Naive B cell (primary cell): ENCODE results near the gene DSCAM. TPM values are rescaled to one million over a fixed set of nuclear protein-coding genes. Genes with fewer than 3 reads are reported as not detected.
A peak's percentile ranks its signal among the peaks of the same experiment; 100 is the strongest.

Source experiments
- ATAC-seq, 2 donors: fragments of 150-1000 bp; cut with Tn5 transposase; 2 replicates each; pipeline ENCODE4 v1.10.0; 2021; ENCODE audit warnings: low read depth in 2 of 2, mild to moderate bottlenecking in 2 of 2, moderate library complexity in 2 of 2
- DNase-seq: peaks from one replicate; pipeline ENCODE4 v3.0.0; 2022
- H3K27ac Mint-ChIP-seq, 6 donors: one replicate each; pipeline ENCODE4 v1.8.0; 2020 to 2022; ENCODE audit warnings: mild to moderate bottlenecking in 6 of 6, mixed read lengths in 6 of 6, moderate library complexity in 5 of 6, inconsistent platforms in 2 of 6
- H3K27me3 Mint-ChIP-seq, 3 donors: one replicate each; pipeline ENCODE4 v1.8.0; 2021 to 2022; ENCODE audit warnings: mixed read lengths in 3 of 3, mild to moderate bottlenecking in 1 of 3
- H3K36me3 Mint-ChIP-seq, 2 donors: one replicate each; pipeline ENCODE4 v1.8.0; 2020 to 2022; ENCODE audit warnings: mixed read lengths in 2 of 2, inconsistent platforms in 1 of 2, mild to moderate bottlenecking in 1 of 2
- H3K4me1 Mint-ChIP-seq, 3 donors: one replicate each; pipeline ENCODE4 v1.8.0; 2020 to 2022; ENCODE audit warnings: mixed read lengths in 3 of 3, inconsistent platforms in 1 of 3, mild to moderate bottlenecking in 1 of 3, moderate library complexity in 1 of 3
- H3K4me3 Mint-ChIP-seq, 8 donors: one replicate each; pipeline ENCODE4 v1.8.0; 2020 to 2022; ENCODE audit warnings: mild to moderate bottlenecking in 8 of 8, mixed read lengths in 8 of 8, moderate library complexity in 8 of 8, inconsistent platforms in 2 of 8
- H3K9me3 Mint-ChIP-seq, 7 donors: one replicate each; pipeline ENCODE4 v1.8.0; 2020 to 2022; ENCODE audit warnings: mixed read lengths in 7 of 7, mild to moderate bottlenecking in 5 of 7, inconsistent platforms in 2 of 7, moderate library complexity in 1 of 7
- polyA plus RNA-seq, 6 donors: library from polyadenylated mRNA; unstranded; fragments of 300-500 nt; fragmentation: Illumina TruSeq; gene quantifications; one replicate each; pipeline ENCODE4 v1.2.3, GENCODE V29; 2021; ENCODE audit warnings: low read depth in 6 of 6

DSCAM gene
- polyA plus RNA-seq, 6 donors from 2014 or later: not detected

DNA sequence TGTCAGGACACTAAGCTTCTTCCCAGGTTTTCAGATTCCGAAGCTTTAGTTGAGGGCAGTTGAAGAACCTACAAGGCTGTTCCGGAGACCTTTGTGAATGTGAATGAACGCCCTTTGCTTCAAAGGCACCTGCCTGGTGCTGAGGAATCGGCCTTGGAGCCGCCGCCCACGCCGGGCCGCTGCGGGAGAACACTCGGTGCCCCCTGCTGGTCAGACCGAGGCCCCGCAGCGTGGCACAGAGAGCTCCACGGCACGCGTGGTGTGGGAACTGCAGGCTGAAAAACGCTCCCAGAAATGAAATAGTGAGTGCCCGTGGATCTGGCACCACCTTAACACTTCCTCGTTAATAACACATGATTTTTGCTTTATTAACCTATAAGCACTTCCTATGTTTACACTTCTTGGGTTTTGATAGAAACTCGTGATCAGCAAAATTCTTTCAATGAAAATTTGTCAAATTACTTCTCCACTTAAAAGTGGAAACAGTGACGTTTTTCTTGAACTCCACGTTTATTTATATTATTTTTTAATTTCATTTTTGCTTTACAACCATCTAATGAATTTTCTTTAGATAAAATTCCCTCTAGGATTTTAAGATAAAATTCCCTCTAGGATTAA is 460.6 kb downstream of the DSCAM start:
- ATAC-seq (no peak), DNase-seq (no peak)
- Mint-ChIP-seq H3K9me3 (peaks cover 0 to 1% (median 0%) of the 10 kb centered on the region in 7 donors), H3K27me3 (peaks cover 0 to 22% (median 5%) of the 10 kb centered on the region in 3 donors), H3K4me3 (no peak overlapping the region), H3K27ac (no peak overlapping the region), H3K4me1 (no peaks in the 10 kb centered on the region), H3K36me3 (no peaks in the 10 kb centered on the region)

DNA sequence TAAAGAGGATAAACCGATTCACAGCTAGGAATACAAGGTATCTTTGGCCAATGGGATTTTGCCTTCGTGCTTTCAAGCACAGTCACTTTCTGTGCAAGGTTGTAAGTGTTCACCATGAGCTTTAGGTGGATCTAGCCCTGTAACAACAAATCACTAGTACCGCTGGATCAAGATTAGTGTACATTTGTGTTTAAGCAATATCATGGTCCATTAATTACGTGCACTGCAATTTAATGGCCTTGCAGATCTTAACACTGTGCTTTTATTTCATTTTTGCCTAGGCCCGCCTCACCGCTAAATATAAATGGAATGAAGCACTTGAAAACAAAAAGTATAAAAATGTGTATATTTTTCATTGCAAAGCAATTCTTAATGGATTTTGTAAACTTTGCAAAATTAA is 461.1 kb downstream of the DSCAM start:
- H3K36me3 Mint-ChIP-seq: no peaks in the 10 kb centered on the region

DNA sequence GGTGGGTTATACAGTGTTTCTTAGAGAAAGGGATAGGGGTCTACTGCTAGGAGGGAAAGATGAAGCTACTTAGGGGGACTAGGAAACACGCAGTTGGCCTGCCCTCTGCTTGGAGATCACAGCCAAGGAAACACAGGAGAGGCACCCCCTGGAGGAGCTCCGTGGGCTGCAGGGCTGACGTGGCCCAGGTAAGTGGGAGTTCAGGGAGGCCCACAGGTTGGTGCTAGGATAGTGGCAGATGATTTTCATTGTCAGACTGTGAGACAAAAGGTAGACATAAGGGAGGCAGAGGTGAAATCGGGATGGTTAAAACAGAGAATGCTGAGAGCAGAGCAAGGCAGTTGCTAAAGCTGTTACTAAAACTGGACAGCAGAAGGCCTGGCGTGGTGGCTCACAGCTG is 463.0 kb downstream of the DSCAM start:
- Mint-ChIP-seq H3K4me3 (no peak overlapping the region), H3K27me3 (peaks cover 0 to 16% (median 5%) of the 10 kb centered on the region in 3 donors), H3K36me3 (no peaks in the 10 kb centered on the region), H3K9me3 (peaks cover 0 to 5% (median 3%) of the 10 kb centered on the region in 7 donors), H3K27ac (peak overlapping the region in 1 of 6 donors; percentile 6), H3K4me1 (no peaks in the 10 kb centered on the region)
- no peak for ATAC-seq
- DNase-seq: no peak

More for the DNA sequence above, 461.1 kb downstream of the DSCAM start:
- H3K9me3 Mint-ChIP-seq: peaks cover 0 to 1% (median 0%) of the 10 kb centered on the region in 7 donors
- H3K27me3 Mint-ChIP-seq: peaks cover 0 to 22% (median 5%) of the 10 kb centered on the region in 3 donors
- DNase-seq (no peak), ATAC-seq (no peak)
- H3K4me1 Mint-ChIP-seq: no peaks in the 10 kb centered on the region
- H3K4me3 Mint-ChIP-seq: no peak overlapping the region
- H3K27ac Mint-ChIP-seq: no peak overlapping the region

DNA sequence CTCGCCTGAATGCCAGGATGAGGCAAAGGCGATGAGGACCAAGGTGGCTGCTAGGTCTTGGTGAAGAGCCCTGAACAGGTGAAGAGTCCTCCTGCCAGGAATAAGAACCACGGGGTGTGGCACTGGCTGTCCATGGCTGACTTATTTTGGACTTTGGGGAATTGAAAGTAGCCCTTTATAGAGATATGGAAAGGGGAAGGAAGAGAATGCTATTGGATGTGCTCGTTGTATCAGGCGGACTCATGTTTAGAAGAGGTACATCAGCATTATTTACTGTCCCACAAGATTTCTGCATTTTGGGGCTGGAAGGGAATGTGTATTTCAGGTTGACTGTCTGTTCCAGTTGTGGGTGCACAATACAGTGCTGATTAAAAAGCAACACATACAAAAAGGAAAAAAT is 465.8 kb downstream of the DSCAM start:
- no peaks in the 10 kb centered on the region for H3K4me1 Mint-ChIP-seq
- H3K27me3 Mint-ChIP-seq: peaks cover 0 to 5% (median 5%) of the 10 kb centered on the region in 3 donors
- ATAC-seq (no peak), DNase-seq (no peak)
- H3K4me3 Mint-ChIP-seq: no peak overlapping the region
- H3K36me3 Mint-ChIP-seq: no peaks in the 10 kb centered on the region
- H3K9me3 Mint-ChIP-seq: peaks cover 0 to 6% (median 4%) of the 10 kb centered on the region in 7 donors
- H3K27ac Mint-ChIP-seq: peak overlapping the region in 1 of 6 donors; percentile 51

DNA sequence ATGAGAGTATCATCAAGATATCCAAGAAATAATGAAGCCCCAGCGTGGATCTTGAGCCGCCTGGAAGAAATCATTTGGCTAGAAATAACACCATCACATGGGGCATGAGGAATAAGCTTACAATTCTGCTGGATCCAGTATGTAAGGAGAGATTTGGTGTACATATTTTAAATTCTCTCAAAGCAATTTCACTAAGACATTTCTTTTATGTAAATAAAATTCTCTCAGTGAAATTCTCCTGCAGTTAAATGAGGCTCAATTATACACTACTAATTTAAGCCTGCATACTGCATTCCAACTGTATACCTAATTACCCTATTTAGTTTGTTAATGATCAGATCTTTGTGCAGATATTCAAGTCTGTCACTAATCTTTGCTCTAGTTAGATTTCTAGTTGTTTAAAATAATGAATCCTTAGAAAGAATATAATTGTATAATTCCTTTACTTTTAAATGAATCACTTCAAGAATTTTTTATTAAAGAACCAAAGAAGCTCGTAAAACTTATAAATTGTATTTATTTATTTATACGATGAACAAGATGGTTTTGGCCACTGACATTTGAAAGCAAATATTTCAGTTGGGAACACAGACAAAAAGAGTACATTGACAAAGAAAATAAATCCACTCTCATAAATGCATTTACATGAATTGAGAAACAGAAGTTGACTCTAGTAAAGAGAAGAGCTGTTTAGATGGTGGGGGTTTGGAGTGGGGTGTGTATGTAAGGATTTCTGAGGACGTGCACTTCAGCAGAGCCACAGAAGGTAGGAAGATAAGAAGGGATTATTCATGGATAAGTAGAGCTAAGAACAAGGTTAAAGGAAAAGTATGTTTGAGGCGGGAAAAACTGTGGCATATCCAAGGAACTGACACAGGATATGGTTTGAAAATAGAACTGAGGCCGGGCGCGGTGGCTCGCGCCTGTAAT is 466.8 kb downstream of the DSCAM start:
- no peak for DNase-seq
- no peak for ATAC-seq

DNA sequence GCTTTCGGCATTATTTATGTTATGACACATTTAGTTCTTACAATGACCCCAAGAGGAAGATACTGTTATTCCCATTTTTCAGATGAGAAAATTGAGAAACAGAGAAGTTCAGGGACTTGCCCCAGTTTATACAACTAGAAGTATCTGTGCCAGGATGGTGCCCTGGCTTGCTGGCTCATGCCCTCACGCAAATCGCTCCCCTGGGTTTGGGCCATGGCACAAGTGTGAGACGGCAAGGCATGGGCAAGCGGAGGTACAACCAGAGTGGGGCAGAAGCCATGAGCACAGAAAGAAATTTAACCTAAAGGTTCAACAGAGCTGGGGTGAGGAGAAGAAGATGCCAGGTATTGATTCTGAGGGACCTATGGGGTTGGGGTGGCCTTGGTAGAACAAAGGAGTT is 469.8 kb downstream of the DSCAM start:
- Mint-ChIP-seq H3K4me3 (no peak overlapping the region), H3K36me3 (no peaks in the 10 kb centered on the region), H3K27ac (no peak overlapping the region), H3K27me3 (peaks cover 0 to 6% (median 0%) of the 10 kb centered on the region in 3 donors), H3K9me3 (peaks cover 0 to 10% (median 6%) of the 10 kb centered on the region in 7 donors), H3K4me1 (no peaks in the 10 kb centered on the region)
- DNase-seq (no peak), ATAC-seq (no peak)

More for the DNA sequence above, 466.8 kb downstream of the DSCAM start:
- Mint-ChIP-seq H3K4me3 (no peak overlapping the region), H3K36me3 (no peaks in the 10 kb centered on the region), H3K27ac (no peak overlapping the region), H3K9me3 (peaks cover 0 to 8% (median 6%) of the 10 kb centered on the region in 7 donors), H3K4me1 (no peaks in the 10 kb centered on the region), H3K27me3 (peaks cover 0 to 9% (median 5%) of the 10 kb centered on the region in 3 donors)

DNA sequence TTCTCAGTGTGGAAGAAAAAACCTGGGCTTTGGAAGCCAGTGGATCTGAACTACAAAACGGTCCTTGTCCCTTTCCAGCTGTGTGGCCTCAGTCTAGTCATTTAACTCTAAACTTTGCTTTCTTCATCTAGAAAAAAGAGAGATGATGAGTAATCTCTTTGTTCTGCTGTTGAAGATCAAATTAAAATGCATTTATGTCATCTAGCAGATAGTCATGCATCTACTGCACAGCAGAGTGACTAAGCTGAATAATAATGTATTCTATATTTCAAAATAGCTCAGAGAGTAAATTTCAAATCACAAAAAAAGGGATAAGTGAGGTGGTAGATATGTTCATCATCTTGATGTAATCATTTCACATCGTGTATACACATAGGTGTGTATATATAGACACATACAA is 473.2 kb downstream of the DSCAM start:
- Mint-ChIP-seq H3K27ac (no peak overlapping the region), H3K4me1 (no peaks in the 10 kb centered on the region), H3K36me3 (no peaks in the 10 kb centered on the region), H3K4me3 (no peak overlapping the region), H3K9me3 (peaks cover 0 to 6% (median 4%) of the 10 kb centered on the region in 7 donors), H3K27me3 (peaks cover 0 to 6% (median 0%) of the 10 kb centered on the region in 3 donors)
- ATAC-seq (no peak), DNase-seq (no peak)

DNA sequence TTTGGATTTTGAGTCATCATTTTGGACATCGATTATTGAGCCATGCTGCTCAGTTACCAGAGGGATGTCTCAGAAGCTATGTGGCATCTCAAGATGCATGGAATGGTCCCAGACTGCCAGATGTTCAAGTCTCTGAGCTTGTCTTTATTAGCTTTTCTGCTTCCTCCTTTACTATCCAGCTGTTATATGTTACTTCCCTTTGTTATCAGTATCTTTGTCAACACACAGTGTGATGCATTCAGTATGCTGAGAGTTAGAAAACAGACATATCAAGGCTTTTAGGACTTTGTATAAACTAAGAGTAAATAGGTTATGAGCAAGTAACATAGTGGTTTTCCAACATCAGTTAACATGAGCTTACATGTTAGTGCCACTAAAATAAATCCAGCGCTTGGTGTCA is 474.5 kb downstream of the DSCAM start:
- H3K9me3 Mint-ChIP-seq: peaks cover 0 to 9% (median 3%) of the 10 kb centered on the region in 7 donors
- ATAC-seq: no peak
- H3K27me3 Mint-ChIP-seq: peaks cover 0 to 12% (median 0%) of the 10 kb centered on the region in 3 donors
- no peak overlapping the region for H3K27ac Mint-ChIP-seq
- DNase-seq: no peak
- no peak overlapping the region for H3K4me3 Mint-ChIP-seq
- no peaks in the 10 kb centered on the region for H3K4me1 Mint-ChIP-seq
- H3K36me3 Mint-ChIP-seq: no peaks in the 10 kb centered on the region

DNA sequence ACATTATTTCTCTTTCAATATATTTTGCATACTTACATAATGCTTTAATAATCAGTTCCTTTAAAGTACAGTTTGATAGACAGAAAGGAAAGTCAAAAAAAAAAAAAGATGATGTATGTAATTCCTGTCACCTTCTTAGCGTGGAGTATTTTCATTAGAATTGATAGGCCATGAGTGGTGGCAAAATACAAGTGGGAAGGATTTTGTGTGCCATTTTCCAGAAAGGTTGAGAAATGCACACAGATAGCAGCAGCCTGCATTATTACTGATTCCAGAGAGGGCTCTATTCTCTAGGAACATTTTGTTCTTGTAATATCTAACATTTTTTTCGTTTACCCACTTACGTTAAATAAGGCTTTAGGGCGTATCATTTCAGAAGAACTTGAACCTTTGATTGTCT is 475.6 kb downstream of the DSCAM start:
- ATAC-seq (no peak), DNase-seq (no peak)
- no peaks in the 10 kb centered on the region for H3K4me1 Mint-ChIP-seq

DNA sequence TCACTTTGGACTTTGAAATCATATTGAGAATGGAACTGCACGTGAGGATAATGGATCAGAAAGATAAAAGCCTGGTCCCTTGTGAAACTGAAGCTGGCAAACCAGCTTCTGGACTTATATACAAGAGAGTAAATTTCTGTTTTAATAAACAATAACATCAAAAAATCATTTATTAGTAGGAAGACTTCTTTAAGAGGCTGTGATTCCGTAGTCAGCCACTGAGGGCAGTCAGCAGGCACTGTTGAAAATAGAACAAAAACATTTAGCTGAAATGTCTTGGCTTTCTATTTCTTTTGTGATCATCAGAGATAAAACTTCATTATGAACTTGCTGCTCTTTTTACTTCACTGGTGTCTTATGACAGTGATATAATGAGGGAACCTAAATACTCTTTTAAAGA is 490.3 kb downstream of the DSCAM start:
- no peak overlapping the region for H3K27ac Mint-ChIP-seq
- H3K4me3 Mint-ChIP-seq: no peak overlapping the region
- peaks cover 0 to 2% (median 0%) of the 10 kb centered on the region in 7 donors for H3K9me3 Mint-ChIP-seq
- no peaks in the 10 kb centered on the region for H3K4me1 Mint-ChIP-seq
- no peaks in the 10 kb centered on the region for H3K36me3 Mint-ChIP-seq
- no peaks in the 10 kb centered on the region for H3K27me3 Mint-ChIP-seq
- ATAC-seq: no peak
- no peak for DNase-seq

More for the DNA sequence above, 475.6 kb downstream of the DSCAM start:
- no peak overlapping the region for H3K27ac Mint-ChIP-seq
- H3K4me3 Mint-ChIP-seq: no peak overlapping the region
- H3K27me3 Mint-ChIP-seq: peaks cover 0 to 13% (median 0%) of the 10 kb centered on the region in 3 donors
- peaks cover 0 to 10% (median 1%) of the 10 kb centered on the region in 7 donors for H3K9me3 Mint-ChIP-seq
- no peaks in the 10 kb centered on the region for H3K36me3 Mint-ChIP-seq

DNA sequence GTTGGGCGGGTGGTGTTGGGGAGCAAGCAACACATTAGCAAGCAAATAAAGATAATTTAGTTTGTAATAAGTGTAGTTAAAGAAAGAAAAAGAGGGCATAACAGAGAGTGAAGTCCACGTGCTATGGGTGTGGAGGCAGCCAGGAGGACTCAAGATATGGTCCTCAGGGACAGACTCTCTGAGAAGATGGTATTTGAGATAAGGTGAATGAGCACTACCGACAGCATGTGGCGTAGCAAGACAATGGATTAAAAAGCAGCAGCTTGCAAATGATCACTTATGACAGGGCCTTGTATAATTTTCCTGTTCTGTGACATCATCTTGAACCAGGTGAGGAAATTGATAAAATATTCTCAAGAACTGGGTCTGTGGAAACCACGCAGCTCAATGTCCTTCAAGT is 491.9 kb downstream of the DSCAM start:
- ATAC-seq (no peak), DNase-seq (no peak)
- no peaks in the 10 kb centered on the region for H3K4me1 Mint-ChIP-seq
- no peak overlapping the region for H3K4me3 Mint-ChIP-seq
- H3K36me3 Mint-ChIP-seq: no peaks in the 10 kb centered on the region
- no peak overlapping the region for H3K27ac Mint-ChIP-seq
- peaks cover 0 to 8% (median 0%) of the 10 kb centered on the region in 7 donors for H3K9me3 Mint-ChIP-seq
- no peaks in the 10 kb centered on the region for H3K27me3 Mint-ChIP-seq

DNA sequence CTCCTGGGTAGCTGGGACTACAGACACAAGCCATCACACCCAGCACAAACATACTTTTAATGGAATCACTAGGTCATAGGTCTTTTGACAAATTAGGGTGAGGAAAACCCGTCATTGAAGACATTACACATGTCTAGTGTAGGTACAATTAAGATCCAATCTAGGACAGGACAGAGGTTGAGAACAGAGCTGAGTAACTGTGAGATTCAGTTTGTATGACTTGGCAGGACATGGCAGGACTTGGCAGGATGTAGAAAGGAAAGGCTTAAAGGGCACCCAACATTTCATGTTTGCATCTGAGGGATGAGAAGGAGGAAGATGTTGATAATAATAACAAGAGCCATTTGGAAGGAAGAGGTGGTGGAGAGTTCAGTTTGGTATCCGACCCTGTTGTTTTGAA is 496.0 kb downstream of the DSCAM start:
- Mint-ChIP-seq H3K36me3 (no peaks in the 10 kb centered on the region), H3K27me3 (no peaks in the 10 kb centered on the region), H3K4me3 (no peak overlapping the region), H3K4me1 (no peaks in the 10 kb centered on the region), H3K9me3 (peaks cover 0 to 8% (median 0%) of the 10 kb centered on the region in 7 donors), H3K27ac (no peak overlapping the region)
- no peak for ATAC-seq
- no peak for DNase-seq

DNA sequence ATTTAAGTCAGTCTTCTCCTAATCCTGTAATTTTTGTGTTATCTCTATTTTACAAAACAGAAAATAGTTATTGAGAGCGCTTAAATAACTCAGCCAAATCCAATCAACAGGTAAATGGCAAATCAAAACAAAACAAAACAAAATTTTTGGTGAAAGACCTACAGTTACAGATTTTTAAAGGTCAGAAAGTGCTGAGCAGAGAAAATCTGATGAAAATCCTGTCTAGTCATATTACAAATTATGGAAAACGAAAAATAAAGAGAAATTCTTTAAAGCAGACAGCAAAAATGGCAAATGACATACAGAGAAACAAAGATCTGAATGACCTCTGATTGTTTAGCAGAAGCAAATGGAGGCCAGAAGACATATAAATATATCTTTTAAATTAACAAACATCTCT is 497.4 kb downstream of the DSCAM start:
- H3K4me3 Mint-ChIP-seq: no peak overlapping the region
- H3K27me3 Mint-ChIP-seq: no peaks in the 10 kb centered on the region
- H3K36me3 Mint-ChIP-seq: no peaks in the 10 kb centered on the region
- no peak overlapping the region for H3K27ac Mint-ChIP-seq
- peaks cover 0 to 8% (median 0%) of the 10 kb centered on the region in 7 donors for H3K9me3 Mint-ChIP-seq
- no peaks in the 10 kb centered on the region for H3K4me1 Mint-ChIP-seq
- DNase-seq (no peak), ATAC-seq (no peak)
